Measurements from ENCODE around the gene TUT7.

DNA sequence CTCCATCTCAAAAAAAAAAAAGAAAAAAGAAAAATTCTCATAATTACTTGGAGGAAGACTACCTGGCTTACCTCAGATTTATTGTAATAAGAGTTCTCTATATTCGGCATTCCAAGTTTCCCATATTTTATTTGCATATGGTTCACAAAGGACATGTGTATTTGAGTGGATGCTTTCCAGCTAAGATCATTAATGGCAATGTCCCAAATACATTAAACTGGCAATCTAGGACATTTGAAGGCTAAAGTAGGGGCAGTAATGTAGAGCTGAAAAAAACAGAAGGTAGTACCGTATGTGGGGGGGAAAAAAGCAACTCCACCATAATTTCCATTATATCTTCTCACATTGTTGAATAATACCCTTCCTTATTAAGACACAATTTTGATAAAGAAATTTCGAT lies 4.9 kb downstream of the TUT7 start:
- no peak for TF ChIP-seq EP300 (conservative IDR thresholded peaks at IDR 0.05; ENCODE audit: poor library complexity, severe bottlenecking)
- TF ChIP-seq, protein P1, sequence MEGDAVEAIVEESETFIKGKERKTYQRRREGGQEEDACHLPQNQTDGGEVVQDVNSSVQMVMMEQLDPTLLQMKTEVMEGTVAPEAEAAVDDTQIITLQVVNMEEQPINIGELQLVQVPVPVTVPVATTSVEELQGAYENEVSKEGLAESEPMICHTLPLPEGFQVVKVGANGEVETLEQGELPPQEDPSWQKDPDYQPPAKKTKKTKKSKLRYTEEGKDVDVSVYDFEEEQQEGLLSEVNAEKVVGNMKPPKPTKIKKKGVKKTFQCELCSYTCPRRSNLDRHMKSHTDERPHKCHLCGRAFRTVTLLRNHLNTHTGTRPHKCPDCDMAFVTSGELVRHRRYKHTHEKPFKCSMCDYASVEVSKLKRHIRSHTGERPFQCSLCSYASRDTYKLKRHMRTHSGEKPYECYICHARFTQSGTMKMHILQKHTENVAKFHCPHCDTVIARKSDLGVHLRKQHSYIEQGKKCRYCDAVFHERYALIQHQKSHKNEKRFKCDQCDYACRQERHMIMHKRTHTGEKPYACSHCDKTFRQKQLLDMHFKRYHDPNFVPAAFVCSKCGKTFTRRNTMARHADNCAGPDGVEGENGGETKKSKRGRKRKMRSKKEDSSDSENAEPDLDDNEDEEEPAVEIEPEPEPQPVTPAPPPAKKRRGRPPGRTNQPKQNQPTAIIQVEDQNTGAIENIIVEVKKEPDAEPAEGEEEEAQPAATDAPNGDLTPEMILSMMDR (IDR thresholded peaks at IDR 0.05; ENCODE audit: poor library complexity, severe bottlenecking), result no peak
